SK-N-SH (cell line): ENCODE measurements around the gene ARID1A.

Source experiments
- CTCF ChIP-seq: fragments of 200-600 bp; sonication (generic); IDR thresholded peaks from 2 replicates; pipeline ENCODE4 v1.6.1; 2017; ENCODE audit warnings: antibody characterized with exemption, mild to moderate bottlenecking, moderate library complexity
- POLR2AphosphoS5 ChIP-seq: IDR thresholded peaks from 2 replicates; pipeline ENCODE4 v1.6.1; 2012; ENCODE audit warnings: low read depth, low read length
- REST ChIP-seq: IDR thresholded peaks from 2 replicates; pipeline ENCODE4 v1.6.1; 2012; ENCODE audit warnings: mild to moderate bottlenecking, low read depth, low read length, moderate library complexity
- RXRA ChIP-seq: IDR thresholded peaks from 2 replicates; pipeline ENCODE4 v1.4.0; 2012; ENCODE audit warnings: low read depth, mild to moderate bottlenecking, borderline replicate concordance
- TAF1 ChIP-seq: IDR thresholded peaks from 2 replicates; pipeline ENCODE4 v1.6.1; 2012; ENCODE audit warnings: low read depth, mild to moderate bottlenecking, low read length, moderate library complexity, borderline replicate concordance
- TCF12 ChIP-seq: IDR thresholded peaks from 2 replicates; pipeline ENCODE4 v1.4.0; 2012
- USF2 ChIP-seq: fragments of 150-350 bp; IDR thresholded peaks from 2 replicates; pipeline ENCODE4 v1.6.1; 2017; ENCODE audit warnings: antibody characterized with exemption, low read length, low read depth, borderline replicate concordance

GRCh38 chr1:26696654-26697430 lies 1.0 kb downstream of the ARID1A start:
- no peak for TF ChIP-seq CTCF
- TF ChIP-seq TAF1, result no peak
- TF ChIP-seq POLR2AphosphoS5, result no peak
- TF ChIP-seq TCF12, result no peak
- no peak for TF ChIP-seq REST
- TF ChIP-seq USF2, result no peak
- TF ChIP-seq RXRA, result no peak
